Skeletal muscle tissue (tissue), 4 donors: ENCODE measurements around the gene DUSP14. TPM values are rescaled to one million over a fixed set of nuclear protein-coding genes. Genes with fewer than 3 reads are reported as not detected.

Source experiments
- H3K27ac ChIP-seq: one replicate; pipeline ENCODE4 v1.7.0; 2013; ENCODE audit warnings: mild to moderate bottlenecking, low read depth, low read length, inconsistent platforms
- H3K27me3 ChIP-seq, 3 donors: one replicate each; pipeline ENCODE4 v1.7.0; 2013; ENCODE audit warnings: low read length in 3 of 3; ENCODE audit not compliant: control insufficient read depth in 3 of 3, insufficient read depth in 3 of 3
- H3K36me3 ChIP-seq, 3 donors: one replicate each; pipeline ENCODE4 v1.7.0; 2013; ENCODE audit warnings: low read length in 3 of 3; ENCODE audit not compliant: control insufficient read depth in 3 of 3, insufficient read depth in 3 of 3
- H3K4me1 ChIP-seq, 3 donors: one replicate each; pipeline ENCODE4 v1.7.0; 2013; ENCODE audit warnings: low read length in 3 of 3, mild to moderate bottlenecking in 3 of 3; ENCODE audit not compliant: control insufficient read depth in 3 of 3, insufficient read depth in 3 of 3
- H3K4me3 ChIP-seq, 3 donors: one replicate each; pipeline ENCODE4 v1.7.0; 2013; ENCODE audit warnings: low read length in 3 of 3
- H3K9ac ChIP-seq, 3 donors: one replicate each; pipeline ENCODE4 v1.7.0; 2013; ENCODE audit warnings: low read length in 3 of 3, mild to moderate bottlenecking in 3 of 3, moderate library complexity in 2 of 3, low read depth in 1 of 3
- H3K9me3 ChIP-seq, 3 donors: one replicate each; pipeline ENCODE4 v1.7.0; 2013; ENCODE audit warnings: low read length in 3 of 3; ENCODE audit not compliant: control insufficient read depth in 3 of 3
- total RNA-seq: library from RNA; depleted of rRNA; stranded (reverse); fragments of >200 nt; gene quantifications from one replicate; pipeline ENCODE4 v1.2.3, GENCODE V29; 2014
- donor health status: Osteomylitis.

DUSP14 gene
- total RNA-seq, 1 donor from 2014 or later = 9.4 TPM

- Histone ChIP-seq H3K9ac (no peak overlapping the region), H3K4me3 (no peak overlapping the region), H3K27me3 (no peaks in the 10 kb centered on the region), H3K36me3 (peaks cover 6 to 25% (median 15%) of the 10 kb centered on the region in 3 donors), H3K9me3 (no peaks in the 10 kb centered on the region), H3K27ac (no peak overlapping the region), H3K4me1 (peaks cover 13 to 15% (median 15%) of the 10 kb centered on the region in 3 donors)
Observed at GRCh38 chr17:37481001-37481665, 8.6 kb upstream of the DUSP14 start.

GRCh38 chr17:37483311-37484039 is 6.2 kb upstream of the DUSP14 start:
- Histone ChIP-seq H3K4me1 (peaks cover 12 to 17% (median 15%) of the 10 kb centered on the region in 3 donors), H3K27ac (no peak overlapping the region), H3K4me3 (no peak overlapping the region), H3K36me3 (peaks cover 3 to 7% (median 3%) of the 10 kb centered on the region in 3 donors), H3K9me3 (no peaks in the 10 kb centered on the region), H3K9ac (no peak overlapping the region), H3K27me3 (no peaks in the 10 kb centered on the region)

GRCh38 chr17:37485938-37486570 is 3.6 kb upstream of the DUSP14 start:
- H3K4me1 ChIP-seq = peaks cover 26 to 33% (median 29%) of the 10 kb centered on the region in 3 donors
- H3K4me3 ChIP-seq = no peak overlapping the region
- no peaks in the 10 kb centered on the region for H3K36me3 ChIP-seq

GRCh38 chr17:37488009-37488604 is 1.6 kb upstream of the DUSP14 start:
- H3K9me3 ChIP-seq = no peaks in the 10 kb centered on the region
- H3K27ac ChIP-seq = peak overlapping the region; percentile 84
- peak overlapping the region in 1 of 3 donors; percentile 77 for H3K9ac ChIP-seq
- H3K36me3 ChIP-seq = no peaks in the 10 kb centered on the region
- H3K27me3 ChIP-seq = no peaks in the 10 kb centered on the region
- peak overlapping the region; percentile 46 to 91 (median 78) for H3K4me3 ChIP-seq
- peaks cover 28 to 33% (median 29%) of the 10 kb centered on the region in 3 donors for H3K4me1 ChIP-seq

More at GRCh38 chr17:37485938-37486570, 3.6 kb upstream of the DUSP14 start:
- no peak overlapping the region for H3K27ac ChIP-seq
- no peaks in the 10 kb centered on the region for H3K27me3 ChIP-seq
- no peak overlapping the region for H3K9ac ChIP-seq
- H3K9me3 ChIP-seq = no peaks in the 10 kb centered on the region

GRCh38 chr17:37488607-37489196 is 989 bp upstream of the DUSP14 start:
- Histone ChIP-seq H3K4me1 (peaks cover 23 to 27% (median 25%) of the 10 kb centered on the region in 3 donors), H3K9ac (peak overlapping the region; percentile 77 to 93 (median 89)), H3K4me3 (peak overlapping the region; percentile 78 to 91 (median 88)), H3K36me3 (no peaks in the 10 kb centered on the region), H3K9me3 (no peaks in the 10 kb centered on the region), H3K27me3 (no peaks in the 10 kb centered on the region), H3K27ac (peak overlapping the region; percentile 84)

- Histone ChIP-seq H3K9ac (peak overlapping the region; percentile 68 to 83 (median 75)), H3K27ac (peak overlapping the region; percentile 49), H3K4me1 (peaks cover 21 to 27% (median 25%) of the 10 kb centered on the region in 3 donors), H3K4me3 (peak overlapping the region; percentile 84 to 89 (median 88)), H3K9me3 (no peaks in the 10 kb centered on the region), H3K27me3 (no peaks in the 10 kb centered on the region), H3K36me3 (no peaks in the 10 kb centered on the region)
Observed at GRCh38 chr17:37490022-37490587, 414 bp downstream of the DUSP14 start.

GRCh38 chr17:37490638-37491614 is 1.2 kb downstream of the DUSP14 start:
- Histone ChIP-seq H3K9me3 (no peaks in the 10 kb centered on the region), H3K4me3 (peak overlapping the region; percentile 84 to 89 (median 88)), H3K36me3 (no peaks in the 10 kb centered on the region), H3K27me3 (no peaks in the 10 kb centered on the region), H3K27ac (peak overlapping the region; percentile 49), H3K9ac (peak overlapping the region; percentile 68 to 83 (median 75)), H3K4me1 (peaks cover 21 to 27% (median 25%) of the 10 kb centered on the region in 3 donors)

GRCh38 chr17:37492167-37492566 is 2.5 kb downstream of the DUSP14 start:
- Histone ChIP-seq H3K27ac (no peak overlapping the region), H3K9me3 (no peaks in the 10 kb centered on the region), H3K27me3 (no peaks in the 10 kb centered on the region), H3K4me1 (peaks cover 21 to 27% (median 25%) of the 10 kb centered on the region in 3 donors), H3K4me3 (no peak overlapping the region), H3K9ac (no peak overlapping the region), H3K36me3 (no peaks in the 10 kb centered on the region)
